DMS153 treated with DMSO at 0.1 percent for 48 hours (cell line): ENCODE measurements around the gene SAPCD2.

Source experiments
- DNase-seq: peaks from one replicate; lab custom pipeline; 2025; ENCODE audit not compliant: unreplicated experiment; lab: John Stamatoyannopoulos, UW

Gene SAPCD2

GRCh38 chr9:137107312-137107921 lies 37.1 kb upstream of the SAPCD2 start:
- no peak for DNase-seq

GRCh38 chr9:137106662-137107250 lies 36.4 kb upstream of the SAPCD2 start:
- DNase-seq, result no peak

GRCh38 chr9:137105814-137106661 lies 35.7 kb upstream of the SAPCD2 start:
- no peak for DNase-seq

- no peak for DNase-seq
Measured at GRCh38 chr9:137103206-137103999, 33.0 kb upstream of the SAPCD2 start.

- no peak for DNase-seq
Measured at GRCh38 chr9:137099231-137099630, 28.9 kb upstream of the SAPCD2 start.

GRCh38 chr9:137097761-137098462 lies 27.6 kb upstream of the SAPCD2 start:
- no peak for DNase-seq

- no peak for DNase-seq
Measured at GRCh38 chr9:137096785-137097546, 26.6 kb upstream of the SAPCD2 start.

GRCh38 chr9:137095664-137096517 lies 25.5 kb upstream of the SAPCD2 start:
- DNase-seq, result no peak

- no peak for DNase-seq
Measured at GRCh38 chr9:137089232-137089947, 19.0 kb upstream of the SAPCD2 start.

GRCh38 chr9:137088121-137088520 lies 17.8 kb upstream of the SAPCD2 start:
- no peak for DNase-seq

GRCh38 chr9:137087409-137087925 lies 17.1 kb upstream of the SAPCD2 start:
- DNase-seq, result no peak

GRCh38 chr9:137086531-137087408 lies 16.4 kb upstream of the SAPCD2 start, which contains the start of gene MAN1B1:
MAN1B1 (plus strand) TSS chr9:137086985; CDS start chr9:137087000, 15 bp downstream.
- DNase-seq, result peak; percentile 99

- DNase-seq, result no peak
Measured at GRCh38 chr9:137085920-137086530, 15.7 kb upstream of the SAPCD2 start.

GRCh38 chr9:137084526-137084925 lies 14.2 kb upstream of the SAPCD2 start:
- no peak for DNase-seq

GRCh38 chr9:137083394-137084004 lies 13.1 kb upstream of the SAPCD2 start:
- DNase-seq, result no peak

GRCh38 chr9:137082925-137083290 lies 12.6 kb upstream of the SAPCD2 start:
- no peak for DNase-seq
